ENCODE measurements around the gene KIF5A. TPM values are rescaled to one million over a fixed set of nuclear protein-coding genes. Genes with fewer than 3 reads are reported as not detected.
"Not testable (repeated sequence)": the region's sequence is repeated elsewhere in the genome, so short reads cannot be mapped to it uniquely, and the experiment has no call there.

The KIF5A gene
- 0.72 and 1.8 TPM in 2 replicates for total RNA-seq (ENCODE audit: low replicate concordance)

DNA sequence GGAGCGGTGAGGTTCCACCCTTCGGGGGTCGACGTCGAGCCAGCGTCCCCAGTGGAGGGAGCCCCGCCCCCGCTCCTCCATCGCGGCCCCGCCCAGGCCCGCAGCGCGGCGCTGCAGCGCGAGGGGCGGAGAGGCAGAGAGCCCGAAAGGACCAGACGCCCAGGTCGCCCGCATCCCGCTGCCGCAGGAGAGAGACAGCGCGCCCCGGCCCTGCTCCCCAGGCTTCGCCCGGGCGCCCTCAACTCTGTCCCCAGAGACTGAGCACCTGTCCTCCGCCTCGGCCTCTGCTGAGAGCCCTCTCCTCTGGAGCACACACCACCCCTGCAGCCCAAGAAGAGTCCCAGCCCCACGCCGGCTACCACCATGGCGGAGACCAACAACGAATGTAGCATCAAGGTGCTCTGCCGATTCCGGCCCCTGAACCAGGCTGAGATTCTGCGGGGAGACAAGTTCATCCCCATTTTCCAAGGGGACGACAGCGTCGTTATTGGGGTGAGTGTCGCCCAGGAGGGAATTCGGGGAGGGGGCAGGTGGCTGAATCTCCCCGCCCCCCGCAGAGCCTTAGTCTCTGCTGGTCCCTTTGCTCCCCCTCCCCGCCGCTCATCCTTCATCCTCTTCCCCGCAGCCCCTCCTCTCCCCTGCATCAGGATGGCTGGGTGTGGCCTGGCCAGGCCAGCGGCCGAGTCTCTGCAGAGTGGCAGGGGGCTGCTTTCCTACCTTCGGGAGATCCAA lies at the start of gene KIF5A:
KIF5A (plus strand) TSS at position 136 of the 732 bp plus-strand sequence; CDS start at position 364, 228 bp downstream.
- DNase-seq (ENCODE audit: low read depth): no peak
- TF ChIP-seq, protein P1, sequence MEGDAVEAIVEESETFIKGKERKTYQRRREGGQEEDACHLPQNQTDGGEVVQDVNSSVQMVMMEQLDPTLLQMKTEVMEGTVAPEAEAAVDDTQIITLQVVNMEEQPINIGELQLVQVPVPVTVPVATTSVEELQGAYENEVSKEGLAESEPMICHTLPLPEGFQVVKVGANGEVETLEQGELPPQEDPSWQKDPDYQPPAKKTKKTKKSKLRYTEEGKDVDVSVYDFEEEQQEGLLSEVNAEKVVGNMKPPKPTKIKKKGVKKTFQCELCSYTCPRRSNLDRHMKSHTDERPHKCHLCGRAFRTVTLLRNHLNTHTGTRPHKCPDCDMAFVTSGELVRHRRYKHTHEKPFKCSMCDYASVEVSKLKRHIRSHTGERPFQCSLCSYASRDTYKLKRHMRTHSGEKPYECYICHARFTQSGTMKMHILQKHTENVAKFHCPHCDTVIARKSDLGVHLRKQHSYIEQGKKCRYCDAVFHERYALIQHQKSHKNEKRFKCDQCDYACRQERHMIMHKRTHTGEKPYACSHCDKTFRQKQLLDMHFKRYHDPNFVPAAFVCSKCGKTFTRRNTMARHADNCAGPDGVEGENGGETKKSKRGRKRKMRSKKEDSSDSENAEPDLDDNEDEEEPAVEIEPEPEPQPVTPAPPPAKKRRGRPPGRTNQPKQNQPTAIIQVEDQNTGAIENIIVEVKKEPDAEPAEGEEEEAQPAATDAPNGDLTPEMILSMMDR (IDR thresholded peaks at IDR 0.05; ENCODE audit: insufficient read depth, low read length): peak; percentile 5
- peak within 1 kb of the TSS; percentile 62 for H3K4me3 ChIP-seq (ENCODE audit: low read depth, low read length)

DNA sequence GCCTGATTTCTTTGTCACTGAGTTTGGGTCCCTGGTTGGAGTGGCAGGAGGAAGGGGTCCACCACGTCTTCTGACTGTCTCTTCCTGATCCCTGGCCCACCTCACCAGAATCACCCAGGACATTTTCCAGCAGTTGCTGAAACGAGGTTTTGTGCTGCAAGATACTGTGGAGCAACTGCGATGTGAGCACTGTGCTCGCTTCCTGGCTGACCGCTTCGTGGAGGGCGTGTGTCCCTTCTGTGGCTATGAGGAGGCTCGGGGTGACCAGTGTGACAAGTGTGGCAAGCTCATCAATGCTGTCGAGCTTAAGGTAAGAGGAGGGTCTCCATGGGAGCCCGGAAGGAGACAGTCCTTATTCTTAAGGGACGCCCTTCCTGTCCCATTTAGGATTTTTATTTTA lies 49.6 kb upstream of the KIF5A start:
- TF ChIP-seq, protein P1 (IDR thresholded peaks at IDR 0.05; ENCODE audit: insufficient read depth, low read length): no peak
- no peak overlapping the region for H3K4me3 ChIP-seq (ENCODE audit: low read depth, low read length)
- DNase-seq (ENCODE audit: low read depth): no peak

DNA sequence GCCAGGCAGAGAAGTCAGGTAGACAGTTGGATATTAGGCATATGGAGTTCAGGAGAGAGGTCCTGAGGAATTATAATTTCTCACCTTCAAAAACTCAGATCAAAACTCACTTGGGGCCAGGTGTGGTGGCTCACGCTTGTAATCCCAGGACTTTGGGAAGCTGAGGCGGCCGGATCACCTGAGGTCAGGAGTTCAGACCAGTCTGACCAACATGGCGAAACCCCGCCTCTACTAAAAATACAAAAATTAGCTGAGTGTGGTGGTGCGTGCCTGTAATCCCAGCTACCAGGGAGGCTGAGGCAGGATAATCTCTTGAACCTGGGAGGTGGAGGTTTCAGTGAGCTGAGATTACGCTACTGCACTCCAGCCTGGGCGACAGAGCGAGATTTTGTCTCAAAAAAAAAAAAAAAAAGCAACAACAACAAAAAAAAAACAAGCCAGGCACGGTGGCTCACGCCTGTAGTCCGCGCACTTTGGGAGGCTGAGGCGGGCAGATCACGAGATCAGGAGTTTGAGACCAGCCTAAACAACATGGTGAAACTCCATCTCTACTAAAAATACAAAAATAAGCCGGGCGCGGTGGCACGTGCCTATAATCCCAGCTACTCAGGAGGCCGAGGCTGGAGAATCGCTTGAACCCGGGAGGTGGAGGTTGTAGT lies 47.4 kb upstream of the KIF5A start:
- not testable (repeated sequence) for H3K4me3 ChIP-seq (ENCODE audit: low read depth, low read length); DNase-seq (ENCODE audit: low read depth)

DNA sequence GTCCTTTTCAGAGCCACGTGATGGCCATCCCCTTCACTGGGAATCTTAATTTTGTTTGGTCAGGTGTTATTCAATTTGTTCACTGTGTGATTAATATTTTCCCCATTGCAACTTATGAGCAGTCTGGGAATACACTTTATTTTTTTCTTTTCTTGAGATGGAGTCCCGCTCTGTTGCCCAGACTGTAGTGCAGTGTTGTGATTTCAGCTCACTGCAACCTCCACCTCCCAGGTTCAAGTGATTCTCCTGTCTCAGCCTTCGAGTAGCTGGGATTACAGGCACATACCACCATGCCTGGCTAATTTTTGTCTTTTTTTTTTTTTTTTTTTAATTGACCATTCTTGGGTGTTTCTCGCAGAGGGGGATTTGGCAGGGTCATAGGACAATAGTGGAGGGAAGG lies 43.3 kb upstream of the KIF5A start:
- not testable (repeated sequence) for H3K4me3 ChIP-seq (ENCODE audit: low read depth, low read length); DNase-seq (ENCODE audit: low read depth)

DNA sequence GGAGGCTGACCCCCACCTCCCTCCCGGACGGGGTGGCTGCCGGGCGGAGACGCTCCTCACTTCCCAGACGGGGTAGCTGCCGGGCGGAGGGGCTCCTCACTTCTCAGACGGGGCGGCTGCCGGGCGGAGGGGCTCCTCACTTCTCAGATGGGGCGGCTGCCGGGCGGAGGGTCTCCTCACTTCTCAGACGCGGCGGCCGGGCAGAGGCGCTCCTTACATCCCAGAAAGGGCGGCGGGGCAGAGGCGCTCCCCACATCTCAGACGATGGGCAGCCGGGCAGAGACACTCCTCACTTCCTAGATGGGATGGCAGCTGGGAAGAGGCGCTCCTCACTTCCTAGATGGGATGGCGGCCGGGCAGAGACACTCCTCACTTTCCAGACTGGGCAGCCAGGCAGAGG lies 42.0 kb upstream of the KIF5A start:
- not testable (repeated sequence) for DNase-seq (ENCODE audit: low read depth)

DNA sequence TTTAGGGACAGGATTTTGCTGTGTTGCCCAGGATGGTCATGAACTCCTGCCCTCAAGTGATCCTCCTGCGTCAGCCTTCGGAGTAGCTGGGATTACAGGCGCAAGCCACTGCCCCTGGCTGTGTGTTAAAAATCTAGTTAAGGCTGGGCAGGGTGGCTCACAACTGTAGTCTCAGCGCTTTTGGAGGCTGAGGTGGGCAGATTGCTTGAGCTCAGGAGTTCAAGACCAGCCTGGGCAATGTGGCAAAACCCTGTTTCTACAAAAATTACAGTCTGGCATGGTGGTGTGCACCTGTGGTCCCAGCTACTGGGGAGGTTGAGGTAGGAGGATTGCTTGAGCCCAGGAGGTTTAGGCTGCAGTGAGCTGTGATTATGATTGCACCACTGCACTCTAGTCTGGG lies 38.7 kb upstream of the KIF5A start:
- no peak for DNase-seq (ENCODE audit: low read depth)
- TF ChIP-seq, protein P1 (IDR thresholded peaks at IDR 0.05; ENCODE audit: insufficient read depth, low read length): no peak
- no peak overlapping the region for H3K4me3 ChIP-seq (ENCODE audit: low read depth, low read length)

More for the DNA sequence above, 42.0 kb upstream of the KIF5A start:
- not testable (repeated sequence) for H3K4me3 ChIP-seq (ENCODE audit: low read depth, low read length)

DNA sequence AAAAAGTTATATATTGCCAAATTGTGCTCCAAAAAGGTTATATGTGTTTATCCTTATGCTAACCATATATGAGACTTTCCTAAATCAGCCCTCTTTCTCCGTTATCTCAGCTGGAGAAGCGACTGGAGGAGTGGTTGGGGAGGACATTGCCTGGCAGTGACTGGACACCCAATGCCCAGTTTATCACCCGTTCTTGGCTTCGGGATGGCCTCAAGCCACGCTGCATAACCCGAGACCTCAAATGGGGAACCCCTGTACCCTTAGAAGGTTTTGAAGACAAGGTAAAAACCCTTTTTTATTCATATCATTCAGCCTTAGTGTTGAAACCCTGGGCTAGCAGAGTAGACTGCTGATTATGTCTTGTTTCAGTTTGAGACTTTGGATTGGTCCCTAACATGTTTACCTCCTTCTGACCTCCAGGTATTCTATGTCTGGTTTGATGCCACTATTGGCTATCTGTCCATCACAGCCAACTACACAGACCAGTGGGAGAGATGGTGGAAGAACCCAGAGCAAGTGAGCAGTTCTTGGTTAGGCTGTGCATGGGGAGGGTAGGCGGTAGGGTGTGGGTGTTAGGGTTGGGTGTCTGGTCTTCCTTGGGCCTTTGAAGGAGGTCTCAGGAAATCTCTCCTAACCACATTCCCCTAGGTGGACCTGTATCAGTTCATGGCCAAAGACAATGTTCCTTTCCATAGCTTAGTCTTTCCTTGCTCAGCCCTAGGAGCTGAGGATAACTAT lies 38.1 kb upstream of the KIF5A start:
- no peak for DNase-seq (ENCODE audit: low read depth)
- H3K4me3 ChIP-seq (ENCODE audit: low read depth, low read length): no peak overlapping the region
- TF ChIP-seq, protein P1 (IDR thresholded peaks at IDR 0.05; ENCODE audit: insufficient read depth, low read length): no peak

DNA sequence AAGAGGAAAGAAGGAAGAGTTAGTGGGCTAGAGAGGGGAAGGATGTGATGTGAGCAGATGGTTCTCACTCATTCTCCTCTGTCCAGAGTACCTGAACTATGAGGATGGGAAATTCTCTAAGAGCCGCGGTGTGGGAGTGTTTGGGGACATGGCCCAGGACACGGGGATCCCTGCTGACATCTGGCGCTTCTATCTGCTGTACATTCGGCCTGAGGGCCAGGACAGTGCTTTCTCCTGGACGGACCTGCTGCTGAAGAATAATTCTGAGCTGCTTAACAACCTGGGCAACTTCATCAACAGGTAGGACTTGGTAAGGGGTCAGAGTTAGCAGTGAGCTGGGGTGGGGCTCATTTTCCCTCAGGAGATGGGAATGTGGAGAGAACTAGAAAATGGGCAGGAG lies 37.2 kb upstream of the KIF5A start:
- TF ChIP-seq, protein P1 (IDR thresholded peaks at IDR 0.05; ENCODE audit: insufficient read depth, low read length): no peak
- no peak overlapping the region for H3K4me3 ChIP-seq (ENCODE audit: low read depth, low read length)
- no peak for DNase-seq (ENCODE audit: low read depth)

Measured in fibroblast of the aortic adventitia (primary cell).